Ovary (tissue), 3 donors: Measurements from ENCODE around the gene CROCC2.

ENCODE experiments used
- POLR2A ChIP-seq: fragments of 450-650 bp; IDR thresholded peaks from one replicate; pipeline ENCODE4 v1.6.1; 2017; ENCODE audit warnings: antibody characterized with exemption, mild to moderate bottlenecking, moderate library complexity
- TF ChIP-seq, protein P1 (sequence below), 3 donors: fragments of 450-650 bp in 2 of 3; fragments of 200-600 bp in 1 of 3; IDR thresholded peaks; one replicate each; pipeline versions ENCODE4 v1.5.1 to v1.8.0; 2016 to 2022; ENCODE audit warnings: antibody characterized with exemption in 3 of 3, mild to moderate bottlenecking in 1 of 3
- donor health status: DM: no; HTN: no; CAD: no.

DNA sequence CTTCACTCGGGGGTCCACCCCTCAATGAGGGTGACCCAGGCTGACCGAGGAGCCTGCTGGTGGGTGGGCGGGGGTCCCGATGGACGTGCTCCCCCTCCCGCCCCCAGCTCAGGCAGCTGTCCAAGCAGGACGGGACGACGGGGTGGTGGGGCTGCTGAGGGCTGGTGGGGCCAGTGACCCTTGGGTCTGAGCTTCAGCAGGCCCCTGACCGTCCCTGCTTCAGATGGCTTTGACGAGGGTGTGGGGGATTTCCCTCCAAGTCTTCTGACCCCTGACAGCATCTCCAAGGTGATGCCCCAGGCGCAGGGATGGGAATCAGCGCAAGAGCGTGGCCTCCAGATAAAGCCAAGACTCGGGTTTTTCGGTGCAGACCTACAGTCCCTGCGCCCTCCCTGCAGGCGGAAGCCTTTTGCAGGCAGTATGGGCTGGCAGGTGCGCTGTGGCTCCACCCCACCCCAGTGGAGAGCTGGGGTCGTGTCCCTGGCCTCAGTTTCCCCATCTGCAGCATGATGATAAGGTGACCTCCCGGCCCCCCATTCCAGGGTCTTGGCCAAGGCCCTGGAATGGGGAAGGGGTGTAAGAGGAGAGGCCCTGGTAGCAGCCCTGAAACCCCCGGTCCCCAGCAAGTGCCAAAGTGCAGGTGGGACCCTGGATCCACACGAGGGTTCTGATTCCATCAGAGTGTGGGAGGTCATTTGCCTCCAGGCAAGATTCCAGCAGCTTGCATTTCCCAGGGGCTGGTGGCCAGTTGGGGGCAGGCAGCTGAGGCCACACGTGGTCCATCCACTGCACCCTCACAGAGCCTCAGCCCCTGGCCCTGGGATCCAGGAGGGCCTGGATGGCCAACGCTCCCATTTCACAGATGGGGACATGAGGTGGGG lies 8.7 kb downstream of the CROCC2 start:
- TF ChIP-seq, protein P1, sequence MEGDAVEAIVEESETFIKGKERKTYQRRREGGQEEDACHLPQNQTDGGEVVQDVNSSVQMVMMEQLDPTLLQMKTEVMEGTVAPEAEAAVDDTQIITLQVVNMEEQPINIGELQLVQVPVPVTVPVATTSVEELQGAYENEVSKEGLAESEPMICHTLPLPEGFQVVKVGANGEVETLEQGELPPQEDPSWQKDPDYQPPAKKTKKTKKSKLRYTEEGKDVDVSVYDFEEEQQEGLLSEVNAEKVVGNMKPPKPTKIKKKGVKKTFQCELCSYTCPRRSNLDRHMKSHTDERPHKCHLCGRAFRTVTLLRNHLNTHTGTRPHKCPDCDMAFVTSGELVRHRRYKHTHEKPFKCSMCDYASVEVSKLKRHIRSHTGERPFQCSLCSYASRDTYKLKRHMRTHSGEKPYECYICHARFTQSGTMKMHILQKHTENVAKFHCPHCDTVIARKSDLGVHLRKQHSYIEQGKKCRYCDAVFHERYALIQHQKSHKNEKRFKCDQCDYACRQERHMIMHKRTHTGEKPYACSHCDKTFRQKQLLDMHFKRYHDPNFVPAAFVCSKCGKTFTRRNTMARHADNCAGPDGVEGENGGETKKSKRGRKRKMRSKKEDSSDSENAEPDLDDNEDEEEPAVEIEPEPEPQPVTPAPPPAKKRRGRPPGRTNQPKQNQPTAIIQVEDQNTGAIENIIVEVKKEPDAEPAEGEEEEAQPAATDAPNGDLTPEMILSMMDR (IDR thresholded peaks at IDR 0.05) = no peak
- no peak for TF ChIP-seq POLR2A
